K562 (cell line): Measurements from ENCODE around the gene UQCR11. TPM values are rescaled to one million over a fixed set of nuclear protein-coding genes. Genes with fewer than 3 reads are reported as not detected.

Source experiments
- ARNT ChIP-seq, 2 experiments: fragments of 450-650 bp; IDR thresholded peaks; 2 replicates each; pipeline ENCODE4 v1.6.1; 2016; ENCODE audit warnings: mild to moderate bottlenecking in 1 of 2
- ATF7 ChIP-seq: fragments of 450-650 bp; IDR thresholded peaks from 2 replicates; pipeline ENCODE4 v1.7.1; 2014; ENCODE audit warnings: mild to moderate bottlenecking, moderate library complexity
- BRD4 ChIP-seq: fragments of 200-600 bp; sonication (generic); IDR thresholded peaks from 2 replicates; pipeline ENCODE4 v1.6.1; 2017; ENCODE audit warnings: inconsistent platforms
- CHD2 ChIP-seq: IDR thresholded peaks from 2 replicates; pipeline ENCODE4 v1.6.1; 2011; ENCODE audit warnings: low read depth, low read length
- CHD4 ChIP-seq: fragments of 200-600 bp; sonication (generic); IDR thresholded peaks from 3 replicates; pipeline ENCODE4 v1.6.1; 2012; ENCODE audit warnings: low read depth, mild to moderate bottlenecking, mixed read lengths, low read length, inconsistent platforms; ENCODE audit not compliant: insufficient read depth, insufficient replicate concordance, poor library complexity, severe bottlenecking
- CTCFL ChIP-seq: IDR thresholded peaks from 2 replicates; pipeline ENCODE4 v1.6.1; 2011; ENCODE audit warnings: borderline replicate concordance, low read depth, mild to moderate bottlenecking, moderate library complexity, low read length; ENCODE audit not compliant: insufficient read depth, poor library complexity, severe bottlenecking
- CXXC5 ChIP-seq: fragments of 250-450 bp; sonication (Bioruptor Pico); IDR thresholded peaks from 2 replicates; pipeline ENCODE4 v1.8.0; 2022; ENCODE audit warnings: inconsistent platforms, mild to moderate bottlenecking, moderate library complexity
- GTF3C2 ChIP-seq: IDR thresholded peaks from 3 replicates; pipeline ENCODE4 v1.6.1; 2011; ENCODE audit warnings: borderline replicate concordance, mild to moderate bottlenecking, moderate library complexity; ENCODE audit not compliant: insufficient read length; ENCODE audit errors: extremely low read depth
- MTA1 ChIP-seq: fragments of 450-650 bp; IDR thresholded peaks from 2 replicates; pipeline ENCODE4 v1.6.1; 2017; ENCODE audit warnings: borderline replicate concordance
- NCOA6 ChIP-seq: fragments of 450-650 bp; IDR thresholded peaks from 2 replicates; pipeline ENCODE4 v1.6.1; 2017; ENCODE audit warnings: mild to moderate bottlenecking
- RBM14 ChIP-seq: fragments of 200-400 bp; formaldehyde crosslinking; IDR thresholded peaks from 2 replicates; pipeline ENCODE4 v1.6.1; 2018; ENCODE audit warnings: low read depth, mild to moderate bottlenecking, low read length, moderate library complexity, borderline replicate concordance; ENCODE audit not compliant: insufficient read depth
- SMC3 ChIP-seq: conservative IDR thresholded peaks from 2 replicates; pipeline ENCODE4 v1.6.1; 2011; ENCODE audit warnings: low read depth, low read length, improper control_type of control experiment; ENCODE audit not compliant: insufficient read depth
- STAG1 ChIP-seq: sonication (generic); formaldehyde crosslinking; IDR thresholded peaks from 2 replicates; pipeline ENCODE4 v1.5.0; 2020; ENCODE audit warnings: missing genetic modification reagents, borderline replicate concordance
- ZMIZ1 ChIP-seq, 2 experiments: fragments of 150-350 bp in 1 of 2; IDR thresholded peaks; 2 replicates each; pipeline ENCODE4 v1.6.1; 2012 to 2016; ENCODE audit warnings: low read depth in 2 of 2, low read length in 2 of 2, mild to moderate bottlenecking in 1 of 2, moderate library complexity in 1 of 2
- ZNF431 ChIP-seq: sonication (generic); formaldehyde crosslinking; IDR thresholded peaks from 2 replicates; pipeline ENCODE4 v1.8.0; 2022; ENCODE audit warnings: mild to moderate bottlenecking, missing genetic modification reagents
- ZNF707 ChIP-seq: fragments of 250-450 bp; sonication (Bioruptor Pico); conservative IDR thresholded peaks from 2 replicates; pipeline ENCODE4 v1.8.0; 2022; ENCODE audit warnings: inconsistent platforms, mild to moderate bottlenecking, moderate library complexity
- ZNF766 ChIP-seq: fragments of 200-800 bp; sonication (Bioruptor generic); conservative IDR thresholded peaks from 2 replicates; pipeline ENCODE4 v1.6.1; 2016; ENCODE audit warnings: missing genetic modification characterization, missing compliant biosample characterization
- polyA plus RNA-seq, 8 experiments: library from polyadenylated mRNA; depleted of rRNA in 4 of 8; stranded (reverse) in 5 of 8; unstranded in 3 of 8; fragments of >200 nt; fragmentation: Nextera tagmentation in 2 of 8; fragmentation: Illumina TruSeq in 1 of 8; extraction: Ambion mirVana in 2 of 8; extraction: Trizol in 1 of 8; gene quantifications; 2 replicates each; pipeline versions ENCODE4 v1.2.1 to v1.2.3, GENCODE V29; 2011 to 2014; ENCODE audit warnings: inconsistent platforms in 1 of 8, missing spikeins in 1 of 8
- total RNA-seq, 7 experiments: library from RNA; depleted of rRNA in 6 of 7; stranded (reverse); fragments of >200 nt in 6 of 7; fragmentation: Illumina TruSeq in 2 of 7; extraction: Trizol in 2 of 7; gene quantifications; 2 replicates each; pipeline versions ENCODE4 v1.2.1 to v1.2.3, GENCODE V29; 2011 to 2021; ENCODE audit warnings: low replicate concordance in 1 of 7
- TF ChIP-seq, protein P1 (sequence below): sonication (generic); formaldehyde crosslinking; IDR thresholded peaks from 2 replicates; pipeline ENCODE4 v1.8.0; 2022; ENCODE audit warnings: mild to moderate bottlenecking, missing genetic modification reagents

The UQCR11 gene
- total and polyA plus RNA-seq, 9 of the 15 experiments (the other 6 are each of a cell fraction or from before 2014, with no cell fraction given) = 57.6 to 394 (median 259) TPM

DNA sequence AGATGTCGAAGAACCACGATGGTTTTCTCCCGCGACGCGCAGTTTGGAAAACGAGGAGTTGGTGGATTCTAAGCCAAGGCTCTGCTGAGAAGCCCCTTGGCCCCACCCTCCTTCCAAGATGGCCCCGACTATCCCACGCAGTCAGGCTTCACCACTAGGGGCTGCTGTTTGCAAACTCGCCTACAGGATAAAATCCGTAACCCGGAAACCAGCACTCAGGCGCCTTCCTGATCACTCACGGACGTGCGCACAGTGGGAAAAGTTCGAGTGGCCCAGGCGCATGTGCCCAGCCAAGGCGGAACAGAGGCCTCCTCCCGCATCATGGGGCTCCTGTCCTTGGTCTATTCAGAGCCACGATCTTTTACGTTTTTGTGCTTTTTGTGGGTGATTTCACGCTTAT, 19.2 kb upstream of the UQCR11 start (continued):
- TF ChIP-seq GTF3C2 (no peak), NCOA6 (no peak), CXXC5 (CRISPR knock-in tag) (peak; percentile 41), BRD4 (no peak), STAG1 (no peak), SMC3 (peak; percentile 48; the same call in 1 of the 2 replicates), ZNF707 (no peak), ZMIZ1 (IDR thresholded peaks at IDR 0.05; ENCODE audit: low read depth in 2 of 2, low read length in 2 of 2) (peak in 1 of 2 experiments; percentile 28; a peak in 1 of 4 replicates), ZNF431 (CRISPR knock-in tag) (no peak), ATF7 (no peak), CTCFL (peak; percentile 83), RBM14 (no peak), ARNT (IDR thresholded peaks at IDR 0.05) (peak in 1 of 2 experiments; percentile 23; a peak in 1 of 4 replicates), ZNF766 (no peak), MTA1 (no peak), CHD2 (no peak), CHD4 (peak; percentile 30)
- TF ChIP-seq, protein P1, sequence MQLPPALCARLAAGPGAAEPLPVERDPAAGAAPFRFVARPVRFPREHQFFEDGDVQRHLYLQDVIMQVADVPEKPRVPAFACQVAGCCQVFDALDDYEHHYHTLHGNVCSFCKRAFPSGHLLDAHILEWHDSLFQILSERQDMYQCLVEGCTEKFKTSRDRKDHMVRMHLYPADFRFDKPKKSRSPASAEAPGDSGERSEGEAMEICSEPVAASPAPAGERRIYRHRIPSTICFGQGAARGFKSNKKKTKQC (CRISPR knock-in tag) = no peak
